Ovary (tissue), 3 donors: Measurements from ENCODE around the gene ZDHHC21.

Source experiments
- POLR2A ChIP-seq: fragments of 450-650 bp; IDR thresholded peaks from one replicate; pipeline ENCODE4 v1.6.1; 2017; ENCODE audit warnings: antibody characterized with exemption, mild to moderate bottlenecking, moderate library complexity
- TF ChIP-seq, protein P1 (sequence below), 3 donors: fragments of 450-650 bp in 2 of 3; fragments of 200-600 bp in 1 of 3; IDR thresholded peaks; one replicate each; pipeline versions ENCODE4 v1.5.1 to v1.8.0; 2016 to 2022; ENCODE audit warnings: antibody characterized with exemption in 3 of 3, mild to moderate bottlenecking in 1 of 3
- donor health status: DM: no; HTN: no; CAD: no.

DNA sequence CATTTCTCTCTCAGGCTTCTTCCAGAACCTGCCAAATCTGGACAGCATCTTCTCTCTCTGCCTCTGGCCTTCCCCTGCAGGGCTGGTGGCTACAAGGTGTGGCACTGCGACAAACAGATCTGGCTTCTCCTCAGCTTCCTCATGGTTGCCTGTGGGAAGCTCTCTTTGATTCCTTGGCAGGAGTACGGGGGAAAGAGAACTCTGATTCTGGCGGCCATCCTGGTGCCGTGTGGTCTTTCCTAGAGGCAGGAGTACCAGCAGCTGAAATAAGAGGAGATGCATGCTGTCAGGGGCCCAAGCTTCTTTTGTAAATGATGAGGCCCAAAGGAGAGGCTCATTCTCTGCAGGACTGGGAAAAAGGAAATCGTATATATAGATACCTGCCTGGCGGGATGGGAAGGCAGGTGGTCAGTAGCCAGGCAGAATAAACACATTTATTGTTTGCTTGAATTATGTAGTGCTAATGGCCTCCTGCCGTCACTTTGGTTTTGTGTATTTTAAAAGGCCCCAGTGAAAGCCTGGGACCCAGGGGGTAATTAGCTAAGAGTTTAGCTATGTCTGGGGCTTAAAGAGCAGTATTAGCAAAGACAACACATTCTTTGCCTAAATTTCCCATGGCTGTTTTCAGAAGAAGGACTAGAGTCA lies 29.3 kb upstream of the ZDHHC21 start, which contains the start of gene CER1:
- no peak for TF ChIP-seq POLR2A
- TF ChIP-seq, protein P1, sequence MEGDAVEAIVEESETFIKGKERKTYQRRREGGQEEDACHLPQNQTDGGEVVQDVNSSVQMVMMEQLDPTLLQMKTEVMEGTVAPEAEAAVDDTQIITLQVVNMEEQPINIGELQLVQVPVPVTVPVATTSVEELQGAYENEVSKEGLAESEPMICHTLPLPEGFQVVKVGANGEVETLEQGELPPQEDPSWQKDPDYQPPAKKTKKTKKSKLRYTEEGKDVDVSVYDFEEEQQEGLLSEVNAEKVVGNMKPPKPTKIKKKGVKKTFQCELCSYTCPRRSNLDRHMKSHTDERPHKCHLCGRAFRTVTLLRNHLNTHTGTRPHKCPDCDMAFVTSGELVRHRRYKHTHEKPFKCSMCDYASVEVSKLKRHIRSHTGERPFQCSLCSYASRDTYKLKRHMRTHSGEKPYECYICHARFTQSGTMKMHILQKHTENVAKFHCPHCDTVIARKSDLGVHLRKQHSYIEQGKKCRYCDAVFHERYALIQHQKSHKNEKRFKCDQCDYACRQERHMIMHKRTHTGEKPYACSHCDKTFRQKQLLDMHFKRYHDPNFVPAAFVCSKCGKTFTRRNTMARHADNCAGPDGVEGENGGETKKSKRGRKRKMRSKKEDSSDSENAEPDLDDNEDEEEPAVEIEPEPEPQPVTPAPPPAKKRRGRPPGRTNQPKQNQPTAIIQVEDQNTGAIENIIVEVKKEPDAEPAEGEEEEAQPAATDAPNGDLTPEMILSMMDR (IDR thresholded peaks at IDR 0.05) = no peak
